CD4-positive, alpha-beta T cell treated with Interleukin-4 for 1 hour (primary cell): ENCODE data around the gene PLD5.
"Not testable (repeated sequence)": the region's sequence is repeated elsewhere in the genome, so short reads cannot be mapped to it uniquely, and the experiment has no call there.

Experiments
- DNase-seq, 2 donors: peaks; one replicate each; pipeline ENCODE4 v3.0.0-alpha.2; 2020 to 2022

PLD5 gene

DNA sequence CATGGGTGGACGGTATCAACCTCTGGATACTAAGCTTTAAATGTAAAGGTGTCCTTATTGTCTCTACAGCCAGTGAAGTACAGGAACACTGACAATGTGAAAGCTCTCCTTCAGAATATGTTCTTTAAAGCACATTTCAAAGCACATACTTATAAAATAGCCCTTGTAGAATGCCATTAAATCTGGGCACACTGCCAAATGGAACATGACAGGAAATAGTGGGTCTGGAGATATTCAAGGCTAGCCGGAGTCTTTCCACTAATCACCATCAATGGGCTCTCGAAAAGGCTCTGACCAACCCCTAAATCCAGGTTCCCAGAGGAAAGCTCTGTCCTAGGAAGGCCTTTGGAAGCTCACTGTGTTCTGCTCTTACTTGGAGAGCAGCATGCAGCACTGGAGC lies 46.6 kb downstream of the PLD5 start:
- DNase-seq, result no peak

DNA sequence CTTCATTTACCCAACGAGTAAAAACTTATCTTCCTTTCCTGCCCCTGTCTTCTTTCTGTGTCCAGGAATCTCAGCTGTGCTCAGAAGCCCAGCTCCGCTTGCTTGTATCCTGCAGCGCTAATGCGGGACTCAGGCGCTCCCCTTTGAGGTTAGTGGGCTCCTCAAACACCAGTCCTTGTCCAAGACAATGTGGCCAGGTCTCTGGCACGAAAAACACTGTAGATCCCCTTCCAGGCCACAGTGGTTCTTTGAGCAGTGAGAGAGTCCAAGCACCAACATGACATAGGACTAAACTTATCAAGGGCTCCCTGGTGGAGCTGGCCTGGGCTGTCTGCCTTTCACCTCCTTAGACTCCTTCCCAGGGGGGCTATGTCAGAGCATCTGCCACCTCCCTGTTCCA lies 53.7 kb downstream of the PLD5 start:
- no peak for DNase-seq

DNA sequence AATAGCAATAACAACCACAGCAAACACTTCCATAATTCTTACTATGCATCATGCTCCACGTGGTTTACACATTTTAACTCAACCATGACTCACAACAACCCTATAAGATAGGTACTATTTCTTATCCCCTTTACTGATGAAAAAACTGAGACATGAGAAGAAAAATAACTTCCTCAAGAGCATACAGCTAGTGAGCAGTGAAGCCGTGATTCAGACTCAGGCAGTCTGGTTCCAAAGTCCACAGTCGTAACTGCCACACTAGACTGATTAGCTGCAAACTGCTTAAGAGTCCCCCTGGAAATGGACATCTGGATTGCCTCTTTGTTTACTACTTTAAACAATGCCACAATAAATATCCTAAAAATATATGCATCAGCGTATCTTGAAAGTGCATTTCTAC lies 55.7 kb downstream of the PLD5 start:
- DNase-seq, result no peak

DNA sequence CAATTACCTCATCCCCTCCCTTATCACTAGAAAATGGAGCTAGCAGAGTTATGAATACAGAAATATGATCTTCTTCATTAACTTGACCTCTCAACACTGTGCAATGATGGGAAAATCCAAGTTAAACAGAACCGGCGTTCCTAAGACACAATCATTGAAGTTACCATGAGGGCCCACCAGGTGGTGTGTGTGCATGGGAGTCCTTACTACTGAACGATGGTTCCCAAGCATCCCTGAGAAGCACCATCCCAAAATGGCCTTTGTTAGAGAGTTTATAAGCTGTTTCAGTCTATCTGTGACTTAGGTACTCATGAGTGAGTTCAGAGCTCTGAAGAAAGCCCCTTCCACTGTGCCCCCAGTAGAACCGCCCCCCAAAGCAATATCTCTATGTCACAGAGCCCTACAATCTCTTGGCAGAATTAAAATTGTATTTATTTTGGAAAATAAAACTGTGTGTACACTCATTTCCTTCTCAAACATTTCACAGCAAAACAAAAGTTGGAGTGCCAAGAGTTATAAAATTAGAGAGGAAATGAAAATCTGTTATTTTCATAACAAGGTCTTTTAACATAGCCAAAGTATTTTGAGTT lies 56.8 kb downstream of the PLD5 start:
- DNase-seq, result peak in 1 of 2 donors; percentile 5

DNA sequence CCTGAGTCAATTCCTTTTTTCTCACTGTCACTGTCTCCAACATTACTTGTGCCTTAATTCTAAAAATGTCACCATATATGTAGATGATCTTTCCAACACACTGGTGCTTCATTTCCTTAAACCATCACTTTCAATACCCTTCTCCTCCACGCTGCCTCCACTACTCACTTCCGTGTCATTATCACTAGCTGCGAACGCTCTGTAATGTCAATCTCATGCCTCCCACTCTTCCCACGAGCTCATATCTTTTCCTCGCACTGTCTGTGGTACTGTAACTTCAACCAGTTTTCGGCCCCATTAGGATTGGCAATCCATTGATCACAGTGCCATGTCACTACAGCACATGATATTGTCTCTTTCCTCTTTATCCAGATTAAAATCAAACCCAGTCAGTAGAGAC lies 61.6 kb downstream of the PLD5 start:
- DNase-seq, result no peak

DNA sequence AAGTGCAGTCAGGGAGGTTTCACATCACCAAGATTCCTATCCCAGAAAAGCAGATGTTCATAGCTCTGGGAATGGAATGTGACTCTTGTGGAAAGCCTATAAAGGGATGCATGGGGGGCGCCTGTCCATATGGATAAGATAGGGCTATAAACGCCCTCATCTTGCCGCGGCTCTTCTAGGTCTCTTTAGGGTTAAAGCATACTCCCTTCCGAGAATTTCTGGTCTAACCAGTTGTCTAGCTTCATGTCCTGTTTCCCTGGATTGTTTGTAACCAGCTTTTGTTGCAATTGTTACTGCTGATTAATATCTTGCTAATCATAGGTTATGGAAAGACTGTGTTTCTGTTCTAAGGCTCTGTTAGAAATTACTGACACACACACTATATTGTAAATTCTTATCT lies 64.8 kb downstream of the PLD5 start:
- DNase-seq, result not testable (repeated sequence)

DNA sequence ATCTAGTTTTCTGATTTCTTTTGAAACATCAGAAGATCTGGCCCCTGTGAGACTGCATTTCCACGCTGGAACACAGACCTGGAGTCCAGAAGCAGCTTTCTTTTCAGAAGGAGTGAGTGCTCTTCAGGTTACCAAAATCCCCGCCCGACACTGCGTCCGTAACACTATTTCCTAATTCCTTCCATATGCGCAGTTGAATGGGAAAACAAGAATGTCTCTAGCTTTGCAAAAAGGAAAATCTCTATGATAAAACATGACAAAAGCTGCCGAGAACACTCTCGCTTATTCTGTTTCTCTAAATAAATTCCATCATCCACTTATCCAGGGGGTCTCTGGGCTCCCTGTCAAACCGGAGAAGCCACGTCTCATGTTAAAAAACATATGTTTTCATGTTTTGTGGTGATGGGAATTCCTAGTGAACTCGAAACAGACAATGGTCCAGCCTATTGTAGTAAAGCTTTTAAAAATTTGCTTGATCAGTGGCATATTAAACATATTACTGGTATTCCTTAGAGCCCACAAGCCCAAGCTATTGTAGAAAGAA lies 67.7 kb downstream of the PLD5 start:
- DNase-seq, result no peak

DNA sequence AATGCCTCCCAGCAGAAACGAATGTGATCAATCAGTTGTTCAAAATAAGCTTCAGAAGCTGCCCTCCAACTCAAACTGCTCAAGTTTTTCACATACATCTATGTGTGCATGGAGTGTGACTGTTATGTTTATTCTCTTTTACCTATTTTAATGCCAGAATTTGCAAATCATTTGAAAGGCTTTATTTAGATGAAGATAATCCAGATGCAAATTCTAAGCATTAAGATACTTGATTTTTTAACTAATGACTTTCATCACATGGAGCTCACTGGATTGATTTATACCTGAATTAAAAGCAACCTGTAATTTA lies 69.5 kb downstream of the PLD5 start:
- no peak for DNase-seq

DNA sequence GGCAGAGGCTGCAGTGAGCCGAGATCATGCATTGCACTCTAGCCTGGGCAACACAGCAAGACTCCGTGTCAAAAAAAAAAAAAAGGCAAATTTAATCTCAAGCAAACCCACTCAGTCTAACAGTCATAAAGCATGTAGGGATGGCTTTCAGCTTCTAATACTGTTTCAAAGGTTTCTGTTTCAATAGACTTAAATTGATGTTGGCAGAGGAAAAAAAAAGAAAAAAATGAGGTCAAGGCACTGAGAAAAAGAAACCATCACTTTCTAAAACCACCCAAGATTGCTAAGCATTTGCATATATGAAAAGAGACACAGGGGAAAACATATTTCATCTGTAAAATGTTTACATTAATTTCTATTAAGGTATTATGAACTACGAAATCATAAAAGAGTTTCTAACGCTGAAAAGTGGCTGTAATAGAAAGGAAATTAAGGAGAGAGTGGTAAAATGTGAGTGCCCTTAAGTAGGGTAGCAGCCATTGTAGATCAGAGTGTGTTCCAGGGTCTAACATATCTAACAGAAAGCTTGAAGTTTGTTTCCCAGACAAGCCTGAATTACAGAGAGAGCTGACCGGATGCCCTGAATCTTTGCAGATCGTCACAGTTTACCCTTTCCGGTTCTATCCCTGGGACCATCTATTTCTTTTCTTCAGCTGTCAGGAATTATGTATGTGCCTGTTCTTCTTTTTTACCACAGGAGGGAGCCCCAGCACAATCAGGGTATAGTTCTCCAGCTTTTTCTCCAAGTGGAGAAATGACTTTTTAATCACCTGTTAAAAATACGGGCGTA lies 70.0 kb downstream of the PLD5 start:
- no peak for DNase-seq

DNA sequence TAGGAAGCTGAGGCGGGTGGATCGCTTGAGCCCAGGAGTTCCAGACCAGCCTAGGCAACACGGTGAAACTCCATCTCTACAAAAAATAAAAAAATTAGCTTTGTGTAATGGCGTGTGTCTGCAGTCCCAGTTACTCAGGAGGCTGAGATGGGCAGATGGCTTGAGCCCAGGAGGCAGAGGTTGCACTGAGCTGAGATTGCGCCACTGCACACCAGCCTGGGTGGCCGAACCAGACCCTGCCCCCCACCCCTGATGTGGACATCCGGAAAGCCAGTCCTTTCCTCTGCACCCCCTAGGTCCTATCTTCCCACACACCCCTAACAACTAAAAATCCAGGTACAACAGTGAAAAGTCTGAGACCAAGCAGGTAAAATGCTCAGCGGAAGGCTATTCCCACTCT lies 71.9 kb downstream of the PLD5 start:
- DNase-seq, result no peak

DNA sequence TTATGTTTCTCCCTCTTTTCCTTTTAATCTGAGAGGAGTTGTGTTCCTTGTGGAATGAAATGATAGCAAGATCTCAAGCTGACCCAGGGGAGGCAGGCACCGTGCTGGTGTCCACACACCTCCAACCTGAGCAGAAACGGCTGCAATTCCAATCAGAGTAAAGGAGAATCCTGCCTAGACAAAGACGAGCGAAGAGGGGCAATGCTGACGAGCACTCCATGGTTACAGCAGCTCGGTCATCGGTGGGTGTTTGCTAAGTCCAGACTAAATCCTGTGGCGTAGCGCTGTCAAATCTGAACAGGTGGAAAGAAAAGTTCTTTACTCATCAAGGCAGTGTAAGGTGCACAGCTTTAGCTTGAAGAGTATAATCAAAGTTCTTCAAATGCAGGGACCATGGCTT lies 74.8 kb downstream of the PLD5 start:
- no peak for DNase-seq

DNA sequence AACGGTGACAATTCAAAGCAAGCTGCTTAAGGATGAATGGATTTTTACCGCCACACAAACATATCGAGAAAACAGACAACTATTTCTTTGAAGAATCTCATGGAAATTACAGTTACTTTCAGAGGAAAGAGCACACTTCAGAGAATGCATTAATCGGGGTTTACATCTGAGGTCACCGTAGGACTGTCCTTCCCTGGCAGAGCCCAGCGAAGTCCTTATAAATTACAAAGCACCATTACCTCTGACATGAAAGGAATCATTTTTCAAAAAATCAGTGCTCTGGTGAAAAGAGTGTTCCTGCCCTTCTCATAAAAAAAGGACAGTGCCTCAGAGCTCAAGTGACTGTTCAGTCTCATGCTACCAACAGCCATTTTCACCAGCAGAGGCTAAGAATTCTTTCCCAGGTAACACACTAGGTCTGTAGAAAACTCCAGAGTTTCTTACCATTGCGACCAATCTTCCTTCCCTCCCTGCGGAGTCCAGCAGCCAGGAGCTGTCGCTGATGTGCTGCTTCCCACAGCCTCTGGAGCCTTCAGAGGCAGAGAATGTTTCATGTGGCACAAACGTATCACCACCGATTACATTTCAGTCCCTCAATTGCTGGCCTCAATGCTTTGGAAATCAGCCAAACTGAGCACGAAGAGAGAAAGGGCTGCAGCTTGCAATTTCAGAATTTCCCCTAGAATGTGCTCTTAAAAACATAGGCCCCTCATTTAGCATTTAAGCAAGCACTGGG lies 75.4 kb downstream of the PLD5 start:
- no peak for DNase-seq

DNA sequence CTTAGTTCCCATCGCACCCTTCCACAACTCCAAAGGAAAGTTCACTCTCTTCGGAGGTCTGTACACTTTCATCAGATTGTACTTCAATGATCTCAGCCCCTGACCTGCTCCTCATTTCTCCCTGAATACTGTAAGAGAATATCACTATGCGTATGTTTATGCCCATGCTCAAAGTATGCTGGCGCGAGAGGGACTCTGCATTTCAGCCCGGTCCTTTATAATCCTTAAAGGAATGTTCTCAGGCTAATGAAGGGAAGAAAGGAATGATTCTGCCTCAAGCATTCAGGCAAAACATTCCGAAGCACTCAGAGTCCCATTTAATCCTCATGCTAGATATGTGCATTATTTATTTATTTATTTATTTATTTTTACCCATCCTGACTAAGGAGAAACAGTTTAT lies 76.8 kb downstream of the PLD5 start:
- DNase-seq, result no peak

DNA sequence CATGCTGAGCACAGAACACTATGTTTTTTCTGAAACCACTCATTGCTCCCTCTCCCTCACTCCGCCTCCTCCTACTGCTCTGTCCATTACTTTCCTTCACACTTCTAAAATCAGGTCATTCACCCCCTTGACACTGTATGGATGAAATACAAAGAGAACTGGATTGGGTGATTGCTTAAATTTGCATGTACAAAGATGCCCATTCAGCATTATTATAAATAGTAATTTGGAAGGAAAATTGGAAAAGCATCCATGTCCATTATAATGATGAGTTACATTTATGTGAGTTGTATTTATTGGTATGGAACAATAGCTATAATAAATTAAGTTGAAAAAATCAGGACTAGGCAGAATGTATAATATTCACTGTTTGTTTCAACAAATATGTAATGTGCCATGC lies 83.7 kb downstream of the PLD5 start:
- no peak for DNase-seq

DNA sequence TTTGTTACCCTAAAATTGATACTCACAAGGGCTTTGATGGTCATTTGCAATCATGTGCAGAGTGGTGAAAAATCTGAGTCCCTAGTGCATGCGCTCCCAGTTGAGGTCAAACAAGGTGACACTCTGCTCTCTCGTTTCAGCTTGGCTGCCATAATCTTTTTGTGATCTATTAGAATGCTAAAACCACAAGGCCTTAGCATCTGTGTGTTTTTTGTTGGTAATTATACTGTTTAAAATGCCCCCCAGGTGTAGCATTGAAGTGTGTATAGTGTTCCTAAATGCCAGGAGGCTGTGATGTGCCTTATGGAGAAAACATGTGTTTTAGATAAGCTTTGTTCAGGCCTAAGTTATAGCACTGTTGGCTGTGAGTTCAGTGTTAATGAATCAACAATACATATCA lies 89.3 kb downstream of the PLD5 start:
- DNase-seq, result no peak

DNA sequence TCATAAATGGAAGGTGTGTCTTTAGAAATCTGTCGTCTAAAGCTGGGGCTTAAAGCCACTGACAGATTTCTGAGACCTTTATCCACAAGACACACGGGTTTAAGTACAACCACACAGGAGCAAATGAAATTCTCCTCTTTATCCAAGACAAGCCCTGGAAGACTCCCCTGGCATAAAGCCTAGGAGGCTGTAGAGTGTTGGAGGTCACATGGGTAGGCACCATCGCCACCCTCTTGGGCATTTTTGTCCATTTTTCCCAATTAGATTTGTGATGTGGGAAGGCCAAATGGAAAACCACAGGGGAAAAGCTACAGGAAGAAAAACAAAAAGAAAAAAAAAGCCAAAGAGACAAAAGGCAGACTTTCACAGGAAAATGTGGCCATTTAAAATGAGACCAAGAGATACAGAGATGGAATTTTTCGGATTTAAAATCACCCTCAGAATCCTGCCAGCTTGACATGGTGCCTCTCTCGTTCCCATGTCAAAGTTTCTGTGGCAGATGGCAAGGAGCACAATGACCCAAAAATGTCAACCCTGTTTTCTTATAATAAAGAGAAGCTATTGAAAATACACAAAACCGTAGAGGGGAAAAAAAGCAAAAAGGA lies 91.9 kb downstream of the PLD5 start:
- DNase-seq, result no peak

DNA sequence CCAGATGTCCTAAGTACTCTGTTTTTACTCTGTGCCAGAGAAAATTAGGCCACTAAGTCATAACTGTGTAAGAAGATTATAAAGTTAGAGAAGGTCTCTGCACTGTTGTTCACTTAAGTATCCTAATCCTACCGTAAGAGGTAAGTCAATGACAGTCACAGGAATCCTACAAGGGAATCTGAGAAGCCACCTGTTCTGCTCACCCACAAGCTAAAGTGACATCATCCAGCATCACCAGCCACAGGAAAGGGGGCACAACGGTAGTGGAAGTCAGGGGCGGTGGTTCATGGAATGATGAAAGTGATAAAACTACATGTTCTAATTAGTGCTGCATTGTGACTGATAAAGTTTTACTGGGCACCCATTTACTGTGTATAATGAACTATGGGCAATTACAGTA lies 92.7 kb downstream of the PLD5 start:
- DNase-seq, result no peak

DNA sequence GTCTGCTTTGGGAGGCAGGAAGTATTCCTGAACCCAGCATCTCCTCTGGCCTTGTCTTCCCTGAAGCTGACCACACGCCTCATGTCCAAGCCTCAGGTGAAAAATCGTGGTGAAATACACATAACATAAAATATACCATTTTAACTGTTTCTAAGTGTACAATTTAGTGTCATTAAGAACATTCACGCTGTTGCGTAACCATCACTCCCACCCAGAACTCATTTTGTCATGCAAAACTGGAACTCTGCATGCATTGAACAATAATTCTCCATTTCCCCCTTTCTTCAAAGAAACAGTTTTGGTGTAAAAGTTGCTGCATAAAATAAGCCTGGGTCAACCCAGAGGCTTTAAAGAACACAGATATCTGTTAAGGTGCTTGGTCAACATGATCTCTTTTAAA lies 93.5 kb downstream of the PLD5 start:
- no peak for DNase-seq

DNA sequence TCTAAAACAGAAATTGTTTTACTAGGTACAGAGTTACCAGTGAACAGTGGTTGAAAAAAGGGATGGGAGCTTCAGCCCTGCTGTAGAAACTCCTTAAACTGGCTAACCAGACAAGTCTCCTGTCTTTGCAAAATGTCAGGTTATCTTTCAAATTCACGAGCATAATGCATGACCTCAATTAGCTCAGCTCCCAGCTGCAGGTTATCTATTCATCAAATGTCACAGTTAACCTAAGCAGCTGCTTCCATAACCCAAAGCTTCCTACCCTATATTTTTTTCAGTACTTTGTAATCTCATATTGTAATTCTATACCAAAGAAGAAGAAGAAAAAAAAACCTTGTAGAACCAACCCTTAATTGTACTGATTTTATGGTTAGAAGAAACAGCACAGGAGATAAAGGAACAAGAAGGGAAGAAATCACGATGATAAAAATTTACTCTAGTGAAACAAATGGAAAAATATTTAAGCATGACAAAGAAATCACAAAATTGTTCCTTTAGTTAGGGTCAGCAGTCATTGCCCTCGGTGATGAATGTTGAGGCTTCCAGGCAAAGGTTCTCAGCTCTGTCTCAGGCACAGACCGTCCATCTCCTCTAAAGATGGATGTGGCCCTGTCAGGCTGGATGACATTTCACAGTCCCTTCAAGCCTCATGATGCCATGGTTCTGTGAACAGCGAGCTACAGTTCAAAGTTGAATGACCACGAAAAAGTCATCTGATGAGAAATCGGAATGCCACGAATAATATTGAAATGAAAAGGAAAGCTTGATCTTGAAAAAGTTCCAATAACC lies 95.9 kb downstream of the PLD5 start:
- DNase-seq, result no peak

DNA sequence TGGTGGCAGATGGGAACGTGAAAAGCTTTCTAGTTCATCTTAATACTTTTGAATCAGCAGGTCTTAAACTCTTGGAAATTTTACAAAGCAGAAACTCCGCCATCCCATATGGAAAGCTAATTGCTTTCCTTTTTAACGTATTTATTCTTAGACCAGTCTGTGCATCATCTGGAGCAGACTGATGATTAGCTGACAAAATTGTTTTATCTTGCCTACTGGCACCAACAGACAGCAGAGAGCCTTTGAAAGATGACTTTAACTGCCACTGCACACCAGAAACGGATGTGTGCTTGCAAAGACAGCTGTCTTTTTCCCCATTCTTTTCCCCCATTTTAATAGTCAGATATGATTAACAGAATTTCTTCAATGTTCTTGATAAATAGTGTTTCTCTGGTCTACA lies 97.0 kb downstream of the PLD5 start:
- DNase-seq, result no peak

DNA sequence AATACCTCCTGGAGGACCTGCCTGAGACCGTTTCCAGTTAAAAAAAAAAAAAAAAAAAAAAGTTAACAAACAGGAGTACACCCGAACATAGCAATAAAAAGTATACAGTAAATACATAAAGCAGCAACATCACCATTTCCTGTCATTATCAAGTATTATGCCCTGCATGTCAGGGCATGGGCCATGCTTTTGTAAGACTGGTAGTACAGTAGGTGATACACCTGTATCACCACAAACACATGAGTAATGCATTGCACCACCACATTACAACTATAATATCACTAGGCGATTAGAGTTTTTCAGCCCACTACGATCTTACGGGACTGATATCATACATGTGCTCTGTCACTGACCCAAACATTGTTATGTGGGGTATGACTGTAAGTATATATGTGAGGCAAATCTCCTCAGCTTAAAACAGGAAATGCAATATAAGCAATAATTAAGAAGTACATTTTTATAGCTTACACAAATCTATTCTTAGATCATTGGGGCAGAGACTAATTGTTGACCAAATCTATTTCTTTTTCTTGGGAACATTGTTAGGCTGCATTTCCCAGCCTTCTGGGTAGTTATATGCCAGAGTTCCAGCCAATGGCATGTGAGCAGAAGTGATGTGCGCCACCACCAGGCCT lies 98.1 kb downstream of the PLD5 start:
- DNase-seq, result no peak

DNA sequence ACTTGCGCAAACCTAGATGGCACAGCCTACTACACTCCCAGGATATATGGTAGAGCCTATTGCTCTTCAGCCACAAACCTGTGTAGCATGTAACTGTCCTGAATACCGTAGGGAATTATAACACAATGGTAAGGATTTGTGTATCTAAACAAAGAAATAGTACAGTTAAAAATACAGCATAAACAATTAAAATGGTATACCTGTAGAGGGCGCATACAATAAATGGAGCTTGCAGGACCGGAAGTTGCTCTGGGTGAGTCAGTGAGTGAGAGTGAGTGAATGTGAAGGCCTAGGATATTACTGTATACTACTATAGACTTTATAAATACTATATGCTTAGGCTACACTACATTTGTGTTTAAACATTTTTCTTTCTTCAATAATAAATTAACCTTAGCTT lies 99.3 kb downstream of the PLD5 start:
- no peak for DNase-seq
